ENCODE measurements around the gene DNAH11.
"Not testable (repeated sequence)": the region's sequence is repeated elsewhere in the genome, so short reads cannot be mapped to it uniquely, and the experiment has no call there.

DNAH11 gene

GRCh38 chr7:21893401-21893800 lies 350.6 kb downstream of the DNAH11 start:
- DNase-seq: no peak

- DNase-seq: no peak
Measured at GRCh38 chr7:21898265-21898930, 355.6 kb downstream of the DNAH11 start.

- no peak for DNase-seq
Measured at GRCh38 chr7:21902240-21902639, 359.4 kb downstream of the DNAH11 start.

GRCh38 chr7:21903020-21903786 lies 360.4 kb downstream of the DNAH11 start:
- no peak for DNase-seq

DNA sequence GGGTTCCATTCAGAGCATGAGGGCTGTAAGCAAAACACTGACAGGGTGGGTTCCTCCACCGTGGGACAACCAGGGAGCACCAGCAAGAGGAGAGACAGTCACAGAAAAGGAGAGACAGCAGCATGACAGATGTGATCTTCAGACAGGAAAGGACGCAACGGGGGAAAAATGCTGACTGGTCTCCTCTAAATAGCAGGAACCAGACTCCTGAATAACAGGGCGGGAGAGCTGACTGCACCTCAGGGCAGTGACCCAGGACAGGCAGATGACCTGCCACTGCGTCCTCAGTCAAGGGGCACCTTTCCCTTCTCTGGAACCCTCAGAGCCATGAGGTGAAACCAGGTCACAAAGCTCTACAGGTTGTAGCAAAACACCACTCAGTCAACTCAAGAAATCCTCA lies 365.9 kb downstream of the DNAH11 start:
- no peak for DNase-seq

DNA sequence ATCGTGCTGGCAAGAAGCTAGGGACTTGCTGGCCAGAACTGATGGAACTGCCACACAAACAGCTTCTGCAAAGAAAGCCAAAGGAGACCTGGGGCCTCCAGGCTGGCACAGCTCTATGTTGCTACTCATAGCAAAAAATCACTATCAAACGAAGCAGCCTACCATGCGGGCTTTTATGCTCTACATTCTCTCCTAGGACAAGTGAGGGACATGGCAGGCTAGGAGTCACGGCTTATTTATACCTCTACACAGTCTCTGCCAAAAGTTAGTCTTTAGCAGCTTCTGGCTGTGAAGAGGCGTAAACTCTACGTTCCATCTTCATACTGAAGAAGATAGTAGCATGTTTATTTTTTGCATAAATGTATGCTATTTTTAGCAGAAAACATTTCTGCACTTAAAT lies 367.4 kb downstream of the DNAH11 start:
- no peak for DNase-seq

DNA sequence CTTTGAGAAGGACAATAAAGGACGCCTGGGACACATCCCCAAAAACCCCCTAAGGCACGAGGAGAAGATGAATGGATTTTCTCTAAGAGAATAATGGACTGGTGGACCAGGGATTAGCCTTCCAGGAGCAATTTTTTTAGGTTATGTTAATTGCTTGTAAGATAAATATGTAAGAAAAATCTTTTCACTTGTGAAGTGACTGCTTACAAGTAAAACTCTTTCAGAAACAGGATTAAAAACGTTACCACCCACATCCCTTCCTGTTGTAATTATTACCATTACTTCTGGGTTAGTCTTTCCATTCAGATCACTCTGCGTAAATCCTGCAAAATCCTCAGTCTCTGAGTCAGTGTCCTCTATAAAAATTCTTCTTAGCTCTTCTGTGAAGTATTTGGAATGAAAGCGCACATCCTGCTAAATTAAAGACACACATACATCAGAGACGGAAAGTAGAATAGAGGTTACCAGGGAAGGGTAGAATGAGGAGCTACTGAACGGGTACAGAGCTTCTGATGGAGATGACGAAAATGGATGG lies 368.6 kb downstream of the DNAH11 start:
- no peak for DNase-seq

DNA sequence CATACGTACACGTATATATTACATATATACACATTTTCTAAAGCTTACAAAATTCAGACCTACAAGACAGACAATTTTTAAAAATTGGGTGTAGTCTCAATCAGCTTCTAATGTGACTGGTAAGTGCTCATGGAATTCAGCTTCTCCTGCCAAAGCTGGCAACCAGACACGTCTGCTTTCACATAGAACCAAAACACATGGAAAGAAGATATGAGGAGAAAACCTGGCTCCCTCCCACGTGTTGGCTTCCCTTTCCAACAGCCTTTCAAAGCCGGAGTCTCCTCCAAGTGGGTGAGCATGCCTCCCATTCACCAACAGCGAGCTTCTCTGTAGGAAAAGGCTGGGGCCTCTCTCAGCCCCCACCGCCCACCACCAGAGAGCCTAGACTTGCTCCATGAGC lies 369.5 kb downstream of the DNAH11 start:
- DNase-seq: no peak

- DNase-seq: no peak
Measured at GRCh38 chr7:21912931-21913780, 370.3 kb downstream of the DNAH11 start.

GRCh38 chr7:21914671-21915070 lies 371.8 kb downstream of the DNAH11 start:
- DNase-seq: no peak

DNA sequence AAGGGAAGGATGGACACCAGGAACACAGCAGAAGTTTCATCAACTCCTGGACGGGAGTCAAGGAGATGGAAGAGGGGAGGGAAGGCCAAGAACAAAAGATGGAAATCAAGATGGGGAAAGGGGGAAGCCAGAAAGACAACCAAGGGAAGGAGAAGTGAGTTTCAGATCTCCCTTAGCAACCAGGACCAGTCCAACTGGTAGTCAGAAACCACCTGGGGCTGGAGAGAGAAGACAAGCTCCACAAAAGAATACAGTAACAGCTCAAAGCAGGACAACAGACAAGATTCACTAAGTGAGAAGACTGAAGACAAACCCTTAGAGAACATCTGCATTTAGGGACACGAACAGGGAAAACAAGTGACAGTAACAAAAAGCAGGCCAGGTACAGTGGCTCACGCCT lies 372.3 kb downstream of the DNAH11 start:
- DNase-seq: no peak

DNA sequence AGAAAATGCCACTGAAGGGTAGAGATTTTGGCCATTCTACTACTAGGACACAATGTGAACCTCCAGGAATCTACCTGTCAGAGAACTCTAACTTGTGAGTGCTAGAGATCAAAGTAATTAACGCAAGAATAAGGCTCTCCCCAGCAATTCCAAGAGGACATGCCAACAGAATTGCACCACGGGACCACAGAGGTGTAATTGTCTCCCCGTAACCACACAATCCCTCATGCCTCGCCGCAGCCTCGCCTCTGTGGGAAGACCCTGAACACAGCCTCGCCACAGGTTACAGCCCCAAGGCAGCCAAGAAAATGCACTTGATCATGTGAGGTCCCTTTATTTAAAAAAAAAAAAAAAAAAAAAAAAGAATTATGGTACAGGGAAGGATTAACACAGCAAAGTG lies 373.3 kb downstream of the DNAH11 start:
- DNase-seq: no peak

GRCh38 chr7:21916629-21917028 lies 373.8 kb downstream of the DNAH11 start:
- no peak for DNase-seq

DNA sequence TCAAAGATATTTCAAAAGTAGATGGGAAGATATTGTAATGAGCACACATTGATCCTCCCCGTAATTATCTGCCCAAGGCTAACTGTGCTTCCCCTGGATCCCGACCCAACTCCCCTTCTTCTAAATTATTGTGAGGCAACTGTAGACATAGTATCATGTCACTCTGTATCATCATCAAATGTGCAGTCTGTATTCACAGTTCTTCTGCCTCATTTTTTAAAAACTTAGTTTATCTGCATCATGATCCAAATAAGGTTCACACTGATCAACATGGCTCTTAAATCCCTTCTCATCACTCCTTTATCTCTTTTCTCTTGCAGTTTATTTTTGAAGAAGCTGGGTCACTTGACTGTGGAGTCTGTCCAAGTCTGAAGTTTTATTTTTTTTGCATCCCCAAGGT lies 375.4 kb downstream of the DNAH11 start:
- DNase-seq: no peak

- DNase-seq: no peak
Measured at GRCh38 chr7:21920936-21921335, 378.1 kb downstream of the DNAH11 start.

- DNase-seq: no peak
Measured at GRCh38 chr7:21922605-21923004, 379.8 kb downstream of the DNAH11 start.

GRCh38 chr7:21923658-21924057 lies 380.8 kb downstream of the DNAH11 start:
- no peak for DNase-seq

DNA sequence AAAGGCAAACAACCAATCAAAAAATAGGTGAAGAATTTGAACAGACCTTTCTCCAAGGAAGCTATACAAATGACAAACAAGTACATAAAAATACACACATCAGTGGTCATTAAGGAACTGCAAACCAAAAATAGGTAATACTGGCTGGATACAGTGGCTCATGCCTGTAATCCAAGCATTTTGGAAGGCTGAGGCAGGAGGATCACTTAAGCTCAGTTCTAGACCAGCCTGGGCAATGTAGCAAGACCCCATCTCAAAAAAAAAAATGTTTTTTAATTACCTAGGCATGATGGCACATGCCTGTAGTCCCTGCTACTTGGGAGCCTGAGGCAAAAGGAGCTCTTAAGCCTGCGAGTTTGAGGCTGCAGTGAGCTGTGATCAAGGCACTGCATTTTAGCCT lies 383.6 kb downstream of the DNAH11 start:
- DNase-seq: no peak

DNA sequence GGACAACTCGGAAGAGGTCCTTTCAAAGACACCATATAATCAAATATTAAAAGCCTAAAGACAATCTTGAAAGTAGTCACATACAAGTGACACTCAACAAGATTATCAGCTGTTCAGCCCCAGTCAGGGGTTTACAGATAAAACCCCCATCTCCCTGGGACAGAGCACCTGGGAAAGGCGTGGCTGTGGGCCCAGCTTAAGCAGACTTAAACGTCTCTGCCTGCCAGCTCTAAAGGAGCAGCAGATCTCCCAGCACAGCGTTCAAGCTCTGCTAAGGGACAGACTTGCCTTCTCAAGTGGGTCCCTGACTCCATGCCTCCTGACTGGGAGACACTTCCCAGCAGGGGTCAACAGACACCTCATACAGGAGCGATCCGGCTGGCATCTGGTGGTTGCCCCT lies 384.9 kb downstream of the DNAH11 start:
- no peak for DNase-seq

- DNase-seq: not testable (repeated sequence)
Measured at GRCh38 chr7:21933293-21933692, 390.5 kb downstream of the DNAH11 start.

DNA sequence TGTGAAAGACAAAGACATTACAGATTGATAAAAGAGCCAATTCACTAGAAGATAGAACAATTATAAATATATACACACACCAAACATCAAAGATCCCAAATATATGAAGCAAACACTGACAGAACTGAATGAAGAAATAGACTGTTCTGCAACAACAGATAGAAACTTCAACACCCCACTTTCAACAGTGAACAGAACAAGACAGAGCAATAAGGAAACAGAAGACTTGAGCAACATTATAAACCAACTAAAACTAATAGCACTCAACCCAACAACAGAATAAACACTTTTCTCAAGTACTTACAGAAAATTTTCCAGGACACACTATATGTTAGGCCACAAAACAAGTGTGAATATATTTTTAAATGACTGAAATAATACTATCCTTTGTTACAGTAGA lies 392.0 kb downstream of the DNAH11 start:
- no peak for DNase-seq

DNA sequence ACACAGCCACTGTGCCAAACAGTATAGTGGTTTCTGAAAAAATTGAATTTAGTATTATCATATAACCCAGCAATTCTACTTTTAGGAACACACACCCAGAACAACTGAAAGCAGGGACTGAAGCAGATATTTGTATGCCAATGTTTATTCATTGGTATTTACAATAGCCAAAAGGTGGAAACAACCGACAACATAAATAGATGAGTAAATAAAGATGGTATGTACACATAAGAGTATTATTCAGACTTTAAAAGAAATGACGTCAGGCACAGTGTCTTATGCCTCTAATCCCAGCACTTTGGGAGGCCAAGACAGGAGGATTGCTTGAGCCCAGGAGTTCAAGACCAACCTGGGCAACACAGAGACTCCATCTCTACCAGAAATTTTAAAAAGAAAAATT lies 395.6 kb downstream of the DNAH11 start:
- no peak for DNase-seq

DNA sequence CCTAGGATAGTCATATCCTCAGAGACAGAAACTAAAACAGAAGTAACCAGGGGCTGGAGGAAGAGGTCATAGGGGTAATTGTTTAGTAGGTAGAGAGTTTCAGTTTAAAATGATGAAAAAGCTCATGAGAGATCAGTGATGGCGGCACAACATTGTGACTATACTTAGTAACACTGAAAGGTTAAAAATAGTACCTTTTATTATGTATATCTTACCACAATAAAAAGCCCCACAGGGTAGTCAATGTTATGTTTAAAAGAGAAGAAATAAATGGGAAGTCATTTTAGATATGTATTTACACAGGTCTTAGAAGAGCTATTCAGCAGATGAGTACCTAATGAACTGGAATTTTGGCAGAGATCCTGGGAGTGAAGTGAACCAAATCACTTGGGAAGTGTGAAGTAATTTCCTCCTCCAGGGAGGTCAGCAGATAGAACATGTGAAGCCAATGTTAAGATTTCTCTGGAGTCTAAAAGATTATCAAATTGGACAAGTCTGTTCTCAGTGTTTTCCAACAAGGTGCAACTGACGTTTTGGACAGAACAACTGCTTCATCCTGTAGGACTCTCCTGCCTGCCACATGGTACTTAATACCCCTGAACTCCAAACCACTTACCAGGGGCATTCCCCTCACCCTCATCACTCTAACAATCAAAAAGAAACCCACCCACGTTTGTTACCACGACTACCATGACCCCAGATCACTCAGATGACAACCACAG lies 396.5 kb downstream of the DNAH11 start:
- no peak for DNase-seq
